Ovary (tissue), 9 donors: Measurements from ENCODE around the gene ELFN1. TPM values are rescaled to one million over a fixed set of nuclear protein-coding genes. Genes with fewer than 3 reads are reported as not detected.

ENCODE experiments used
- DNase-seq, 5 donors: peaks; one replicate each; pipeline ENCODE4 v3.0.0-alpha.2; 2019 to 2020
- H3K27ac ChIP-seq, 2 donors: fragments of 200-600 bp; one replicate each; pipeline versions ENCODE4 v1.5.1 to v1.8.0; 2019 to 2022
- H3K27me3 ChIP-seq: fragments of 200-600 bp; one replicate; pipeline ENCODE4 v1.8.0; 2022
- H3K36me3 ChIP-seq: fragments of 200-600 bp; sonication (generic); one replicate; pipeline ENCODE4 v1.5.1; 2019
- H3K4me1 ChIP-seq: one replicate; pipeline ENCODE4 v1.8.1; 2013; ENCODE audit warnings: mild to moderate bottlenecking, moderate library complexity; ENCODE audit not compliant: insufficient read depth
- H3K4me3 ChIP-seq: fragments of 200-600 bp; sonication (generic); one replicate; pipeline ENCODE4 v1.5.1; 2017
- H3K9me3 ChIP-seq, 2 donors: fragments of 200-600 bp in 1 of 2; sonication (generic) in 1 of 2; one replicate each; pipeline versions ENCODE4 v1.5.1 to v1.8.1; 2013 to 2019; ENCODE audit warnings: mild to moderate bottlenecking in 1 of 2, moderate library complexity in 1 of 2
- CTCF ChIP-seq, 3 donors: fragments of 450-650 bp in 2 of 3; fragments of 200-600 bp in 1 of 3; IDR thresholded peaks; one replicate each; pipeline versions ENCODE4 v1.5.1 to v1.8.0; 2016 to 2022; ENCODE audit warnings: antibody characterized with exemption in 3 of 3, mild to moderate bottlenecking in 1 of 3
- EP300 ChIP-seq: sonication (generic); formaldehyde crosslinking; IDR thresholded peaks from one replicate; pipeline ENCODE4 v1.6.1; 2017; ENCODE audit warnings: antibody characterized with exemption
- POLR2A ChIP-seq: fragments of 450-650 bp; IDR thresholded peaks from one replicate; pipeline ENCODE4 v1.6.1; 2017; ENCODE audit warnings: antibody characterized with exemption, mild to moderate bottlenecking, moderate library complexity
- WGBS, 3 donors: extraction: QIAGEN DNeasy Blood & Tissue Kit in 1 of 3; methylation state at CpG; one replicate each; pipeline versions ENCODE4 v1.1.5 to v1.1.7; 2013 to 2017; 5-methylcytosine and 5-hydroxymethylcytosine counted together
- intact Hi-C, 4 donors: fragments of 100-400 bp; cut with DNase I; formaldehyde crosslinking; loops; one replicate each; pipeline versions ENCODE4 v1.11.0 to v1.15.1; 2022 to 2023
- polyA plus RNA-seq, 2 donors: library from polyadenylated mRNA; stranded (reverse); fragments of 200-250 nt in 1 of 2; fragments of 350-450 nt in 1 of 2; fragmentation: Illumina TruSeq in 1 of 2; extraction: RNeasy Lipid Tissue Mini Kit (QIAGEN cat#74804) in 1 of 2; gene quantifications; one replicate each; pipeline ENCODE4 v1.2.3, GENCODE V29; 2013 to 2014
- total RNA-seq, 7 donors: library from RNA; depleted of rRNA in 2 of 7; stranded (reverse); fragments of >200 nt in 2 of 7; fragmentation: NEBNext Ultra II Directional in 3 of 7; extraction: Animal tissue kit (Norgen Biotek cat#: 25700) in 3 of 7; gene quantifications; one replicate each; pipeline versions ENCODE4 v1.1.0 to v1.2.4, GENCODE V29; 2016 to 2023
- donor health status: DM: no; HTN: no; CAD: no; lungs with moderate emphysema.
- donor health status: DM: no; HTN: no; CAD: no.
- donor health status: Bipolar disorder and iron deficiency.
- donor health status: DM: yes; HTN: yes; CAD: no.
- donor health status: DM: no; HTN: no; CAD: no.
- donor health status: DM: yes; HTN: yes; CAD: no.

ELFN1 gene
- total and polyA plus RNA-seq, 9 donors: 0.05 to 1.5 (median 0.60) TPM

GRCh38 chr7:1765336-1765735 lies 95.3 kb downstream of the ELFN1 start:
- Histone ChIP-seq H3K36me3 (no peaks in the 10 kb centered on the region), H3K9me3 (no peaks in the 10 kb centered on the region), H3K4me1 (no peaks in the 10 kb centered on the region), H3K27ac (no peak overlapping the region), H3K27me3 (no peaks in the 10 kb centered on the region), H3K4me3 (no peak overlapping the region)
- intact Hi-C loops: no loop called here
- 86 to 88% (median 87%) methylated on average over 13 of the region's 13 CpGs for WGBS, 3 donors
- DNase-seq: no peak
- TF ChIP-seq POLR2A: no peak
- no peak for TF ChIP-seq CTCF (IDR thresholded peaks at IDR 0.05)
- TF ChIP-seq EP300: no peak

- no peaks in the 10 kb centered on the region for H3K27me3 ChIP-seq
- WGBS, 3 donors: 49 to 58% (median 55%) methylated on average over 10 of the region's 10 CpGs
- TF ChIP-seq CTCF (IDR thresholded peaks at IDR 0.05): no peak
- TF ChIP-seq POLR2A: no peak
- TF ChIP-seq EP300: no peak
- H3K27ac ChIP-seq: no peak overlapping the region
- no peaks in the 10 kb centered on the region for H3K4me1 ChIP-seq
- no peaks in the 10 kb centered on the region for H3K9me3 ChIP-seq
- intact Hi-C loops: no loop called here
- no peaks in the 10 kb centered on the region for H3K36me3 ChIP-seq
- no peak for DNase-seq
- no peak overlapping the region for H3K4me3 ChIP-seq
Measured at GRCh38 chr7:1767524-1767923, 97.4 kb downstream of the ELFN1 start.

GRCh38 chr7:1768832-1769231 lies 98.8 kb downstream of the ELFN1 start:
- Histone ChIP-seq H3K36me3 (no peaks in the 10 kb centered on the region), H3K9me3 (no peaks in the 10 kb centered on the region), H3K4me1 (no peaks in the 10 kb centered on the region), H3K4me3 (no peak overlapping the region), H3K27ac (no peak overlapping the region), H3K27me3 (no peaks in the 10 kb centered on the region)
- DNase-seq: no peak
- 88 to 90% (median 89%) methylated on average over 7 of the region's 7 CpGs for WGBS, 3 donors
- intact Hi-C loops: no loop called here
- TF ChIP-seq EP300: no peak
- TF ChIP-seq POLR2A: no peak
- no peak for TF ChIP-seq CTCF (IDR thresholded peaks at IDR 0.05)

GRCh38 chr7:1769286-1770200 lies 99.5 kb downstream of the ELFN1 start:
- DNase-seq: no peak
- no peak for TF ChIP-seq CTCF (IDR thresholded peaks at IDR 0.05)
- TF ChIP-seq EP300: no peak
- no peak for TF ChIP-seq POLR2A
- H3K4me3 ChIP-seq: no peak overlapping the region
- H3K9me3 ChIP-seq: no peaks in the 10 kb centered on the region
- no peaks in the 10 kb centered on the region for H3K27me3 ChIP-seq
- H3K4me1 ChIP-seq: no peaks in the 10 kb centered on the region
- intact Hi-C loops: no loop called here
- H3K36me3 ChIP-seq: no peaks in the 10 kb centered on the region
- no peak overlapping the region for H3K27ac ChIP-seq
- 93 to 95% (median 94%) methylated on average over 54 of the region's 54 CpGs for WGBS, 3 donors
